CD4-positive, alpha-beta T cell (primary cell): Measurements from ENCODE around the gene ADA. TPM values are rescaled to one million over a fixed set of nuclear protein-coding genes. Genes with fewer than 3 reads are reported as not detected.

Experiments used
- ATAC-seq: fragments of 200-7000 bp; cut with Tn5 transposase; one replicate; pipeline ENCODE4 v1.10.0; 2022; ENCODE audit warnings: mild to moderate bottlenecking; ENCODE audit not compliant: poor library complexity
- CTCF ChIA-PET: fragments of 350-600 bp; sonication (Branson Sonifier 250); formaldehyde crosslinking; loops from one replicate; lab custom pipeline; 2021; ENCODE audit warnings: antibody characterized with exemption, inconsistent platforms; lab: Charles Lee
- POLR2A ChIA-PET: fragments of 350-600 bp; sonication (Branson Sonifier 250); formaldehyde crosslinking; loops from one replicate; lab custom pipeline; 2021; ENCODE audit warnings: antibody characterized with exemption, inconsistent platforms; lab: Charles Lee
- DNase-seq, 14 experiments: peaks; one replicate each; pipeline ENCODE4 v3.0.0-alpha.2; 2013 to 2020; ENCODE audit warnings: mixed read lengths in 2 of 14
- H3K27ac ChIP-seq, 2 donors: one replicate each; pipeline versions ENCODE4 v1.5.1 to v1.7.0; 2013; ENCODE audit warnings: low read length in 2 of 2, low read depth in 1 of 2, mild to moderate bottlenecking in 1 of 2
- H3K27me3 ChIP-seq, 2 experiments: 1 replicate in 1 of 2; 2 replicates in 1 of 2; pipeline versions ENCODE4 v1.6.1 to v1.7.0; 2013; ENCODE audit warnings: low read length in 2 of 2, control low read depth in 1 of 2, mild to moderate bottlenecking in 1 of 2, moderate library complexity in 1 of 2; ENCODE audit not compliant: insufficient read depth in 2 of 2, control insufficient read depth in 1 of 2
- H3K36me3 ChIP-seq: one replicate; pipeline ENCODE4 v1.6.1; 2013; ENCODE audit warnings: low read length, control low read depth; ENCODE audit not compliant: insufficient read depth
- H3K4me1 ChIP-seq: one replicate; pipeline ENCODE4 v1.6.1; 2013; ENCODE audit warnings: low read length, control low read depth; ENCODE audit not compliant: insufficient read depth
- H3K4me3 ChIP-seq: one replicate; pipeline ENCODE4 v1.5.1; 2013; ENCODE audit warnings: mild to moderate bottlenecking, low read length, moderate library complexity
- H3K9me3 ChIP-seq, 2 experiments: 1 replicate in 1 of 2; 2 replicates in 1 of 2; pipeline versions ENCODE4 v1.6.1 to v1.7.0; 2013; ENCODE audit warnings: low read length in 2 of 2, mild to moderate bottlenecking in 2 of 2, control low read depth in 1 of 2, moderate library complexity in 1 of 2; ENCODE audit not compliant: control insufficient read depth in 1 of 2, insufficient read depth in 1 of 2
- H3K27ac Mint-ChIP-seq: one replicate; pipeline ENCODE4 v1.8.0; 2020; ENCODE audit warnings: mixed read lengths
- H3K27me3 Mint-ChIP-seq: one replicate; pipeline ENCODE4 v1.8.0; 2021; ENCODE audit warnings: mixed read lengths
- H3K36me3 Mint-ChIP-seq: one replicate; pipeline ENCODE4 v1.8.0; 2021; ENCODE audit warnings: low read depth, mixed read lengths
- H3K4me1 Mint-ChIP-seq: one replicate; pipeline ENCODE4 v1.8.0; 2021; ENCODE audit warnings: low read depth, mixed read lengths
- H3K4me3 Mint-ChIP-seq: one replicate; pipeline ENCODE4 v1.8.0; 2020; ENCODE audit warnings: mild to moderate bottlenecking, mixed read lengths
- H3K9me3 Mint-ChIP-seq: one replicate; pipeline ENCODE4 v1.8.0; 2020; ENCODE audit warnings: mixed read lengths
- CTCF ChIP-seq: fragments of 200-600 bp; IDR thresholded peaks from one replicate; pipeline ENCODE4 v1.8.0; 2022; ENCODE audit warnings: antibody characterized with exemption, mild to moderate bottlenecking
- intact Hi-C, 2 experiments: fragments of 100-400 bp; cut with DNase I in 1 of 2; cut with micrococcal nuclease in 1 of 2; formaldehyde crosslinking; loops; one replicate each; pipeline versions ENCODE4 v1.15.1 to v1.9.0; 2023 to 2025; cut with DNase I, micrococcal nuclease
- total RNA-seq, 174 experiments: library from RNA in 2 of 174; stranded (reverse) in 2 of 174; gene quantifications; one replicate each; pipeline ENCODE4 v1.2.3 and lab custom pipeline; 2021 to 2026

The ADA gene
- total RNA-seq, 2 experiments from 2014 or later, result 31.7 to 32.8 TPM

- intact Hi-C loops, result loop anchor here in 1 of 2 experiments (2.0 to 5.0 kb wide), 2 partner anchors 21 to 62 kb away; no protein-coding TSS in a partner anchor
- Mint-ChIP-seq H3K27ac (peak overlapping the region; percentile 98), H3K9me3 (no peaks in the 10 kb centered on the region), H3K36me3 (peaks cover 83% of the 10 kb centered on the region), H3K27me3 (no peaks in the 10 kb centered on the region), H3K4me1 (peaks cover 56% of the 10 kb centered on the region), H3K4me3 (no peak overlapping the region)
- ChIA-PET POLR2A (no interaction called here), CTCF (no interaction called here)
- Histone ChIP-seq H3K27me3 (no peaks in the 10 kb centered on the region), H3K9me3 (peaks cover 0 to 18% of the 10 kb centered on the region in 2 experiments), H3K4me3 (no peak overlapping the region), H3K27ac (no peak overlapping the region), H3K4me1 (peaks cover 46% of the 10 kb centered on the region), H3K36me3 (peaks cover 62% of the 10 kb centered on the region)
- ATAC-seq (no peak), DNase-seq (no peak)
- TF ChIP-seq CTCF, result no peak
These were observed 31.5 kb downstream of the ADA start for GRCh38 chr20:44620030-44620429.

- no peak for DNase-seq
These were observed 32.2 kb downstream of the ADA start for GRCh38 chr20:44619294-44619693.

GRCh38 chr20:44618318-44618731, 33.2 kb downstream of the ADA start:
- H3K4me1 Mint-ChIP-seq, result peaks cover 73% of the 10 kb centered on the region
- CTCF ChIA-PET, result interaction anchor here (0.6 to 3.0 kb wide), 3 partner anchors 8 to 271 kb away, joined by 3 to 14 read pairs (median 8); no protein-coding TSS in a partner anchor

More at GRCh38 chr20:44619294-44619693, 32.2 kb downstream of the ADA start:
- intact Hi-C loops, result loop anchor here (5.0 to 10.0 kb wide), 2 partner anchors 113 to 304 kb away; partner anchors contain the start of gene FITM2 (in 1 of the 2)
- H3K36me3 Mint-ChIP-seq, result peaks cover 79% of the 10 kb centered on the region
- no peaks in the 10 kb centered on the region for H3K9me3 Mint-ChIP-seq
- Histone ChIP-seq H3K4me1 (peaks cover 54% of the 10 kb centered on the region), H3K27me3 (no peaks in the 10 kb centered on the region), H3K9me3 (peaks cover 0 to 16% of the 10 kb centered on the region in 2 experiments), H3K4me3 (no peak overlapping the region), H3K36me3 (peaks cover 60% of the 10 kb centered on the region), H3K27ac (peak overlapping the region in 1 of 2 donors; percentile 35)
- peak overlapping the region; percentile 98 for H3K27ac Mint-ChIP-seq
- POLR2A ChIA-PET, result interaction anchor here (0.8 to 2.0 kb wide), 7 partner anchors 9 to 65 kb away, joined by 3 to 27 read pairs (median 4); partner anchors contain the start of gene ADA
- CTCF ChIA-PET, result interaction anchor here (1.6 to 3.0 kb wide), 2 partner anchors 9 to 65 kb away, joined by 8 to 14 read pairs; no protein-coding TSS in a partner anchor
- ATAC-seq, result no peak
- TF ChIP-seq CTCF, result no peak
- H3K4me1 Mint-ChIP-seq, result peaks cover 64% of the 10 kb centered on the region
- H3K27me3 Mint-ChIP-seq, result no peaks in the 10 kb centered on the region
- H3K4me3 Mint-ChIP-seq, result no peak overlapping the region

More at GRCh38 chr20:44618318-44618731, 33.2 kb downstream of the ADA start:
- Histone ChIP-seq H3K4me1 (peaks cover 55% of the 10 kb centered on the region), H3K27me3 (no peaks in the 10 kb centered on the region), H3K4me3 (no peak overlapping the region), H3K27ac (peak overlapping the region; percentile 19 to 45), H3K9me3 (peaks cover 0 to 10% of the 10 kb centered on the region in 2 experiments), H3K36me3 (peaks cover 57% of the 10 kb centered on the region)
- no peak for TF ChIP-seq CTCF
- POLR2A ChIA-PET, result interaction anchor here (0.6 to 2.0 kb wide), 10 partner anchors 8 to 107 kb away, joined by 3 to 27 read pairs (median 4); partner anchors contain the start of gene ADA
- DNase-seq (peak in 13 of 14 experiments; percentile 23 to 73 (median 45)), ATAC-seq (peak; percentile 83)
- intact Hi-C loops, result loop anchor here (5.0 to 10.0 kb wide), 2 partner anchors 114 to 304 kb away; partner anchors contain the start of gene FITM2 (in 1 of the 2)
- Mint-ChIP-seq H3K4me3 (peak overlapping the region; percentile 66), H3K36me3 (peaks cover 72% of the 10 kb centered on the region), H3K9me3 (no peaks in the 10 kb centered on the region), H3K27me3 (no peaks in the 10 kb centered on the region), H3K27ac (peak overlapping the region; percentile 98)
